GM11168 (cell line): ENCODE data around the gene TASP1.

Experiments
- in situ Hi-C: fragments of 300-500 bp; cut with MboI; formaldehyde crosslinking; loops from one replicate; pipeline ENCODE4 v1.12.0; 2022; ENCODE audit warnings: low sequenced_read_pairs; ENCODE audit not compliant: unreplicated experiment

Gene TASP1

GRCh38 chr20:13580707-13581106, 58.0 kb downstream of the TASP1 start:
- in situ Hi-C loops, result no loop called here

DNA sequence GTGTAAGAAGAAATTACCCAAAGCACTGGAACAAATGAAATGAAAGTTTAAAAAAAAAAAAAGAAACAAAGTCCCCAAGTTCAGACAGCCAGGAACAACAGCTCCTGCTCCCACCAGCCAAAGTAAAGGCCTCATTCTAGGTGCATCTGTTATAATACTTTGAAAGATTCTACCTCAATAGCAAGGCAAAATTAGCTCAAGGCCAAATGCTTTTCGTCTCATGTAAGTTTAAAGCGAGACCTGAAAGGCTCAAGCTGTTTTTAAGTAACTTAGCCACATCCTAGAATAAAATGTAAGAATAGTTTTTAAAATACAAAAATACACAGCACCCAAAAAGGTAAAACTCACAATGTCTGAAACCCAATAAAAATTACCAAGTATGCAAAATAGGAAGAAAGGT, 64.7 kb downstream of the TASP1 start:
- in situ Hi-C loops, result no loop called here

- in situ Hi-C loops, result no loop called here
Measured at GRCh38 chr20:13571662-13572061, 67.1 kb downstream of the TASP1 start.

DNA sequence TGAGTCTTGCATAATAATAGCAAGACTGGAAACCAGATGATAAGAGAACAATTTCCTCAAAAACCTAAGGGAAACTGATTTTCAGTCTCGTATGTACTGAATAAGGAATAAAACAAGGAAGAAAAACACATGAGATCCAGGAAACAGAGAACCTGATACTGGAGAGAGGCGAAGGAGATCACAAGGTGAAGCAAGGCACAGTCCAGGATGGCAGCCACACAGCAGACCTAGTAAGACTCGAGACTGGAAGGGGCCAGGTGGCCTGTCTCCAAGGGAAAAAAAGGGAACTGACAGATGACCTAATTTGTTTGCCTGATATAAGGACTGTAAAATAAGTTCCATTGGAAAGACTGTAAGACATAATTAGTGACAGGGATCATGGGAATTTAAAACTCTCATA, 71.1 kb downstream of the TASP1 start:
- in situ Hi-C loops, result no loop called here

DNA sequence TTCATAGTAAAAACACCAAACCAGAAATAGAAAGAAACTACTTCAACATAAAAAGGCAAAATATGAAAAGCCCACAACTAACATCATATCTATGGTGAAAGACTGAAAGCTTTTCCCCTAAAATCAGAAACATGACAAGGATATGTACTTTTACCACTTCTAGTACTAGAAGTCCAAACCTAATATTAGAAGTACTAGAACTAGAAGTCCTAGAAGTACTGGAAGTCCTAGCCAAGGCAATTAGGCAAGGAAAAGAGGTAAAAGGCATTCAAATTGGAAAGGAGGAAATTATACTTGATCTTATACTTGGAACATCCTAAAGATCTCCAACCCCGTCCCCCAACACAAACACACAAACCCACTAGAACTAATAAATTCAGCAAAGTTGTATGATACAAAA, 74.9 kb downstream of the TASP1 start:
- in situ Hi-C loops, result no loop called here

DNA sequence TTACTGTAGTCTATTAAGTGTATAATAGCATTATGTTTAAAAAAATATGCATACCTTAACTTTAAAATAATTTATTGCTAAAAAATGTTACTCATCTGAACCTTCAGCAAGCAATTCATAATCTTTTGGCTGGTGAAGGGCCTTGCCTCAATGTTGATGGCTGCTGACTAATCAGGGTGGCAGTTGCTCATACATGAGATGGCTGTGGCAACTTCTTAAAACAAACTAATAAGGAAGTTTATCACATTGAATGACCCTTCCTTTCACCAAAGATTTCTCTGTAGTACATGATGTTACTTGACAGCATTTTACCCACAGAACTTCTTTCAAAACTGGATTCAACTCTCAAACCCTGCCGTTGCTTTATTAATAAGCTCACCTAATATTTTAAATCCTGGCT, 84.0 kb downstream of the TASP1 start:
- in situ Hi-C loops, result no loop called here

DNA sequence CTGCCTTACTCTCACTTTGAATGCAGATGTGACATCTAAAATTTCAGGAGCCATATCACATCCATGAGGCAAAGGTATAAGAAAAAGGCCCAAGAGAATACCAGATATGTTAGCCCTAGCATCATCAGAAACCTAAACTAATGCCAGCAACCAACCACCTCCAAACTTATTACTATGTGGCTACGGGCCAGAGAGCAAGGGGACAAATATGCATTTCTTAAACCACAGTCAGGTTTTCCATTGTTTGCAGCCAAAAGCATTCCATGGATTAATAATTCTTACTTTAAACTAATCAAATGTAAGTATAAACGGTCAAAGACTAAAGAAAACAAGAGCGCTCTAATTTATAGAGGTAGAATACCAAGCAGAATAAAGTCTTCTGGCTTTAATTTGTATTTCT, 84.7 kb downstream of the TASP1 start:
- in situ Hi-C loops, result no loop called here

DNA sequence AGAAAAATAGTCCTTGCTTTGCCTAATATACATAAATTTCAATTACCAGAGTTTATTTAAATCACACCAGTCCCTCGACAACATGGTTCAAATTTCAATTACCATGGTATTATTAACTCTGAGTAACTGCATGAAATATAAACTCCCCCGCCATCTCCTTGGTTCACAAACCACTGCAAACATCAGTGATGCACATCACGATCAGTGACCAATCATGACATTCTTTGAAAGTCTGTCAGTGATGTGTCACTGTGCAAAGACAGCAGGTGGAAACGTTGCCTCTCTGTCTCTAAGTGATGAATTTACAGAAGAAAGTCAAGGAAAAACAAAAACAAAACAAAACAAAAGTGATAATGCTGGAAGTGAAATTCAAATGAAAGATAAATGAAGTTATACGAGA, 86.7 kb downstream of the TASP1 start:
- in situ Hi-C loops, result no loop called here

DNA sequence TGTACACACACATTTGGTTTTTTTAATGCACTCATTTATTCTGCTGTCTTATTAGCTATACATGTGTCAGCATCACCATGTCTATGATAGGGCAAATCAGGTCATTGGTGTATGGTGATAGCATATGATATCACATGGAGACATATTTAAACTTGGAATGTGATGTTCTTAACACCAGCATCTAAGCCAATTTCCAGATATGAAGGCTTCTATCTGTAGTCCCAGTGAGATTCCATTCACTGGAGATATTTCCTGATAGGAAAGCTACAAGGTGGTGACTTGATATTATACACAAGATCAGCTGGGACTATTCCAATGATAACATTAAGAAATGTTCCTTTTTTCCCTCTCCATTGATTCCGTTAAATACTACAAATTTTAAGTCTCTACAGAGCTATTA, 89.3 kb downstream of the TASP1 start:
- in situ Hi-C loops, result loop anchor here (10.0 kb wide), 1 partner anchor 195 kb away; no protein-coding TSS in a partner anchor

- in situ Hi-C loops, result loop anchor here (10.0 kb wide), 1 partner anchor 192 kb away; no protein-coding TSS in a partner anchor
Measured at GRCh38 chr20:13546497-13547131, 92.1 kb downstream of the TASP1 start.

GRCh38 chr20:13545790-13546189, 92.9 kb downstream of the TASP1 start:
- in situ Hi-C loops, result loop anchor here (10.0 kb wide), 1 partner anchor 191 kb away; no protein-coding TSS in a partner anchor

DNA sequence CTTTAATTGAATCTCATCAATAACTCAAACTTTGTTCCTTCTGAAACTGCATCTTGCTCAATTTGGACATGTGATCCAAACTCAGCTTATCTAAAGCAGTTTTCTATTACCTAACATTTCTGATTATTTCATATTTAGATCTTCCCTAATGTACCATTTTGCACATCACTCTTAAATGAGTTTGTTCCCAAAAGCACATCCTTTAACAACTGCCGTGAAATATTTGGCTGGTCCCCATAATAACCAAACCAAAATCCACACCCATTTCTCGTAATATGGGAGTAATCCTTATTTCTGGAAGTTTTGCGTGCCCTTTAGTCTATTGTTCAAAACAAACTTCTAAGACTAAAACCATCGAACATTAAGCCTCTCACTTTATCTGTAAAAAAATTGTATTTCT, 94.9 kb downstream of the TASP1 start:
- in situ Hi-C loops, result loop anchor here (10.0 kb wide), 1 partner anchor 189 kb away; no protein-coding TSS in a partner anchor

GRCh38 chr20:13535627-13536026, 103.1 kb downstream of the TASP1 start:
- in situ Hi-C loops, result no loop called here

DNA sequence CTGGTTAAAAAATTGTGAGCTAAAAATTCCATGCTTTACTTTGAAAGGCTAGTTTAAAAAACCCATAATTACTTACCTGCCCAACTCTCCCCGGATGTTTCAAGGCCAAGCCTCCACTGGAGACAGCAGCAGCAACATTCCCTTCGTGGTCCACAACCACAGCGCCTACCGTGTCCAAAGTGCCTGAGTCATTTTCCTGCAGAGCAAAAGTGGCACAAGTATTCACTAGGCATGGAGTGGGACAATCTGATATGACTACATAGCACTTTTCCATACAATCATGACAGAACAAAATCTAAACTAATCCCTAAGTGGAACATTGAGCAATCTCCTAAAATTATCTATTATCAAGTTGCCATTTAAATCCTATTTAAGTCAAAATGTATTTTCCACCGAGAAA, 104.8 kb downstream of the TASP1 start:
- in situ Hi-C loops, result no loop called here

DNA sequence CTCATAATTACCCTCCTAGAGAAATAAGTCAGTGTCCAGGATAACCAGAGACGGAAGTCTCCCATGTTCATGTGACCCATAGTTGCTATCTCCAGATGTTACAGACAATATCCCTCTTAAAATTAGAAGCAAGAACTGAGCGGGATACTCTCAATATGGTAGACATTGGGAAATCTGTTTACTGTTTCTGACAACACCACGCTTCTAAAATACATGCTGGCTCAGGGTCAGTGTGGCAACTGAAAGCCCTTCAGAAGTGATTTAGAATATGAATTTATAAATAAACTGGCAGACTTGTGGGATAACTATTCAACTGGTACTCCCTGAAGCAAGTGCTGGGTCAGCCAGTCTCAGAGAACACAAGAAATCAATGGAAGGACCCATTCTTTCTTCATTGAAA, 108.6 kb downstream of the TASP1 start:
- in situ Hi-C loops, result no loop called here

GRCh38 chr20:13526551-13526950, 112.2 kb downstream of the TASP1 start:
- in situ Hi-C loops, result no loop called here

DNA sequence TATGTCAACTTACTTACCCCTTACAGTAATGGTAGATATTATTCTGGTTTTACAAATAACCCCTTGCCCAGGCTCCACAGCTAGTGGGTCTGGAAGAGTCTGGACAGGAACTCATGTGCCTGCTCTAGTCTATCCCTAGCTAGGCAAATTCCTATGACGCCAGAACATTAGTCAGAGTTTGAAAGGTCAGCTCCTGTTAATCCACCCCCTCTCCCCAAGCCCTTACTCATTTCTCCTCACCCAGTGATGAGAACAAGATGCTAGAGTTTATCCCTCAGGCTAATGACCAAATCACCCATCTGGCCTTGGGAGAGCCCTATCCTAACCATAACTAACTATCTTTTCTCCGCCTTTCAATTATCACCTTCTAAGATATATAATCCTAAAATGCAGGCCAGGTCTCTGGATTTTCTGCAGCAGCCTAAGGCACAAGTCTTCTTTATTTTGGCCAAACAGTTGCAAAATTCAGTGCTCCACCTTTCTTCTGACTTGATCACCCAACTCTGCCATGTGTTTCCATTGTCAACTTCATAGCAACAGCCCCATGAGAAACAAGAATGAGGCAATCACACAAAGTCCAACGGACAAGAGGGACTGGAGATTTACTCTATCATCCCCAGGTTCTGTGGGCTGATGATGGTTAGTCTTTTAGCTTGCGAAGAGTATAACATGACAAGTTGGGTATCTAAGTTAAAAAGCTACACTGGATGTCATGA, 113.3 kb downstream of the TASP1 start:
- in situ Hi-C loops, result no loop called here

- in situ Hi-C loops, result no loop called here
Measured at GRCh38 chr20:13524339-13524738, 114.4 kb downstream of the TASP1 start.

DNA sequence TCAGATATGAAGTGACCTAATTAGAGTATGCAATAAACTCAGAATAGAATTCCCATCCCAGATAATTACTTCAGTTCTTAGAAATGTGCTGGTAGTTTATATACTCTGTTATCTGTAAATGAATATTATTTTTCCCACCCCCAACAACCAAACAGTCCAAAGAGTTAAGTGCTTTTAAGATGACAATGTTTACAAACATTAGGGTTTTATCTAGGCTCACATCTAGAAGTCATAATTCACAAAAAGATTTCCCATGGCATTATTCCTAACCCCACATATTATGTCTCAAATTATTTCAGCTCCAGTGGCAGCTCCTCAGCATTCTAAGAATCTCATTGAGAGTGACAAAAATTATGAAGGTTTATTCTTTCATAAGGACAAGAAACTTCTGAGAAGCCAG, 120.9 kb downstream of the TASP1 start:
- in situ Hi-C loops, result no loop called here

GRCh38 chr20:13515796-13516558, 122.8 kb downstream of the TASP1 start:
- in situ Hi-C loops, result no loop called here

DNA sequence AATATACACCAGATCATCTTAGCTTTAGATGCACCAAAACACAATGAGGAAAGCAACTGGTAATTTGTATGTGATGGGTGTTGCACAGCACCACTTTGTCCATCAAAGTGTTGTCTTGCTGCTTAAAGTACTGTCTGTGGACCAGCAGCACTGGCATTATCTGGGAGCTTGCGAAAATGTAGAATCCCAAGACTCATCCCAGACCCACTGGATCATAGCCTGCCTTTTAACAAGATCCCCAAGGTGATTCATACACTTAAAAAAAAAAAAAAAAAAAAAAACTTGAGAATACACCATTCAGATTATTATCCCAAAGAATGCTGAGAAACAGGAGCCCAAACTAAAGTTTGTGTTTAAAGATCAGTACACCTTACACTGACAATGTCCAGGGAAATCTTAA, 123.4 kb downstream of the TASP1 start:
- in situ Hi-C loops, result no loop called here
